Measurements from ENCODE around the gene KAT7.
"Not testable (repeated sequence)": the region's sequence is repeated elsewhere in the genome, so short reads cannot be mapped to it uniquely, and the experiment has no call there.

KAT7 gene
- long read RNA-seq, donor 1, full-length matches to known transcripts = 7 of 12 reads
- long read RNA-seq, donor 1, partial matches to known transcripts = 5 of 12 reads
- long read RNA-seq, donor 1, other reads (novel, unspliced or antisense) = 0 of 12 reads
- long read RNA-seq, donor 2, full-length matches to known transcripts = 1 of 7 reads
- long read RNA-seq, donor 2, partial matches to known transcripts = 6 of 7 reads
- long read RNA-seq, donor 2, other reads (novel, unspliced or antisense) = 0 of 7 reads
- long read RNA-seq, donor 3, full-length matches to known transcripts = 3 of 11 reads
- long read RNA-seq, donor 3, partial matches to known transcripts = 8 of 11 reads
- long read RNA-seq, donor 3, other reads (novel, unspliced or antisense) = 0 of 11 reads
- long read RNA-seq, donor 4, full-length matches to known transcripts = 6 of 28 reads
- long read RNA-seq, donor 4, partial matches to known transcripts = 22 of 28 reads
- long read RNA-seq, donor 4, other reads (novel, unspliced or antisense) = 0 of 28 reads
- long read RNA-seq, donor 5, full-length matches to known transcripts = 11 of 20 reads
- long read RNA-seq, donor 5, partial matches to known transcripts = 9 of 20 reads
- long read RNA-seq, donor 5, other reads (novel, unspliced or antisense) = 0 of 20 reads
- long read RNA-seq, donor 6, full-length matches to known transcripts = 5 of 5 reads
- long read RNA-seq, donor 6, partial matches to known transcripts = 0 of 5 reads
- long read RNA-seq, donor 6, other reads (novel, unspliced or antisense) = 0 of 5 reads
- long read RNA-seq, donor 7 = 0 reads
- long read RNA-seq, donor 8, full-length matches to known transcripts = 6 of 18 reads
- long read RNA-seq, donor 8, partial matches to known transcripts = 12 of 18 reads
- long read RNA-seq, donor 8, other reads (novel, unspliced or antisense) = 0 of 18 reads

GRCh38 chr17:49788478-49789242, at the start of gene KAT7:
TSS of gene KAT7 (plus strand) at chr17:49788681. CDS start at chr17:49788835, 154 bp downstream.
- peak; percentile 96 for DNase-seq

GRCh38 chr17:49739641-49740271, 48.7 kb upstream of the KAT7 start:
- no peak for DNase-seq

GRCh38 chr17:49741009-49741691, 47.3 kb upstream of the KAT7 start:
- no peak for DNase-seq

- DNase-seq = no peak
Measured at GRCh38 chr17:49741692-49742076, 46.8 kb upstream of the KAT7 start.

- DNase-seq = no peak
Measured at GRCh38 chr17:49742166-49742638, 46.3 kb upstream of the KAT7 start.

GRCh38 chr17:49745175-49746139, 43.0 kb upstream of the KAT7 start:
- DNase-seq = no peak

- DNase-seq = no peak
Measured at GRCh38 chr17:49746791-49747490, 41.5 kb upstream of the KAT7 start.

- DNase-seq = no peak
Measured at GRCh38 chr17:49747632-49748031, 40.8 kb upstream of the KAT7 start.

- no peak for DNase-seq
Measured at GRCh38 chr17:49748223-49748622, 40.3 kb upstream of the KAT7 start.

GRCh38 chr17:49748791-49749190, 39.7 kb upstream of the KAT7 start:
- DNase-seq = no peak

- DNase-seq = no peak
Measured at GRCh38 chr17:49749730-49750129, 38.8 kb upstream of the KAT7 start.

GRCh38 chr17:49752508-49752907, 36.0 kb upstream of the KAT7 start:
- no peak for DNase-seq

- DNase-seq = no peak
Measured at GRCh38 chr17:49753959-49754391, 34.5 kb upstream of the KAT7 start.

- no peak for DNase-seq
Measured at GRCh38 chr17:49755663-49756283, 32.7 kb upstream of the KAT7 start.

GRCh38 chr17:49756323-49757150, 31.9 kb upstream of the KAT7 start:
- DNase-seq = no peak

- DNase-seq = no peak
Measured at GRCh38 chr17:49757151-49757777, 31.2 kb upstream of the KAT7 start.

GRCh38 chr17:49758464-49759010, 29.9 kb upstream of the KAT7 start:
- DNase-seq = not testable (repeated sequence)

All from right kidney (tissue), 9 donors.